ENCODE results near the gene NPAS2. TPM values are rescaled to one million over a fixed set of nuclear protein-coding genes. Genes with fewer than 3 reads are reported as not detected.

NPAS2 gene
- total RNA-seq, 1 experiment from 2014 or later: 20.4 TPM

- POLR2A ChIA-PET: no interaction called here
- Histone ChIP-seq H3K4me1 (ENCODE audit: control insufficient read depth in 1 of 2, insufficient read depth in 2 of 2, low read length in 2 of 2) (no peaks in the 10 kb centered on the region), H3K4me3 (replicated peaks in 1 of 2; ENCODE audit: low read depth in 1 of 2, low read length in 2 of 2) (no peak overlapping the region), H3K36me3 (ENCODE audit: control insufficient read depth in 1 of 2, insufficient read depth in 2 of 2, low read length in 2 of 2) (peaks cover 28 to 37% of the 10 kb centered on the region in 2 experiments), H3K79me2 (ENCODE audit: insufficient read depth, low read length) (no peaks in the 10 kb centered on the region), H3K4me2 (ENCODE audit: low read length) (no peak overlapping the region), H4K20me1 (ENCODE audit: insufficient read depth) (no peaks in the 10 kb centered on the region), H3K9me2 (ENCODE audit: insufficient read depth) (no peaks in the 10 kb centered on the region), H3K9ac (ENCODE audit: low read length) (no peak overlapping the region), H3K27me3 (ENCODE audit: insufficient read depth, low read length) (no peaks in the 10 kb centered on the region), H3K27ac (ENCODE audit: low read depth, low read length) (no peak overlapping the region), H2AFZ (ENCODE audit: low read depth, low read length, poor library complexity, severe bottlenecking) (no peak overlapping the region), H3K9me3 (ENCODE audit: control insufficient read depth in 1 of 2, insufficient read depth in 1 of 2, low read depth in 1 of 2, low read length in 2 of 2) (no peaks in the 10 kb centered on the region)
- ATAC-seq (no peak), DNase-seq (ENCODE audit: low read depth, low spot score) (no peak)
- TF ChIP-seq EZH2phosphoT487 (IDR thresholded peaks at IDR 0.05; ENCODE audit: borderline replicate concordance) (no peak), SIN3A (IDR thresholded peaks at IDR 0.05; ENCODE audit: low read depth) (no peak), ZFX (IDR thresholded peaks at IDR 0.05) (no peak), ATF3 (IDR thresholded peaks at IDR 0.05) (no peak)
- intact Hi-C loops (cut with micrococcal nuclease): no loop called here
- BruUV-seq (replicated peaks): no TSS peak
- CTCF ChIA-PET: no interaction called here
- RAD21 ChIA-PET (ENCODE audit: low non-redundant PET in 1 of 2, low total read pairs in 2 of 2, uncharacterized antibody in 2 of 2, unreplicated experiment in 2 of 2): interaction anchor here in 1 of 2 experiments (0.7 kb wide), 1 partner anchor 128 kb away, joined by 5 read pairs; no protein-coding TSS in a partner anchor
Observed at GRCh38 chr2:101023327-101024107, 203.6 kb downstream of the NPAS2 start.

- no peaks in the 10 kb centered on the region for H3K4me1 ChIP-seq (ENCODE audit: control insufficient read depth in 1 of 2, insufficient read depth in 2 of 2, low read length in 2 of 2)
- RAD21 ChIA-PET (ENCODE audit: low non-redundant PET in 1 of 2, low total read pairs in 2 of 2, uncharacterized antibody in 2 of 2, unreplicated experiment in 2 of 2): no interaction called here
- no peak overlapping the region for H3K27ac ChIP-seq (ENCODE audit: low read depth, low read length)
- no peak overlapping the region for H2AFZ ChIP-seq (ENCODE audit: low read depth, low read length, poor library complexity, severe bottlenecking)
- no peaks in the 10 kb centered on the region for H3K9me3 ChIP-seq (ENCODE audit: control insufficient read depth in 1 of 2, insufficient read depth in 1 of 2, low read depth in 1 of 2, low read length in 2 of 2)
- intact Hi-C loops (cut with micrococcal nuclease): no loop called here
- no peaks in the 10 kb centered on the region for H3K79me2 ChIP-seq (ENCODE audit: insufficient read depth, low read length)
- no peaks in the 10 kb centered on the region for H3K9me2 ChIP-seq (ENCODE audit: insufficient read depth)
- POLR2A ChIA-PET: no interaction called here
- H3K36me3 ChIP-seq (ENCODE audit: control insufficient read depth in 1 of 2, insufficient read depth in 2 of 2, low read length in 2 of 2): peaks cover 19 to 30% of the 10 kb centered on the region in 2 experiments
- H3K4me2 ChIP-seq (ENCODE audit: low read length): no peak overlapping the region
- ATAC-seq: no peak
- no TSS peak for BruUV-seq (replicated peaks)
- H4K20me1 ChIP-seq (ENCODE audit: insufficient read depth): no peaks in the 10 kb centered on the region
- H3K4me3 ChIP-seq (replicated peaks in 1 of 2; ENCODE audit: low read depth in 1 of 2, low read length in 2 of 2): no peak overlapping the region
- DNase-seq (ENCODE audit: low read depth, low spot score): no peak
- H3K9ac ChIP-seq (ENCODE audit: low read length): no peak overlapping the region
- CTCF ChIA-PET: no interaction called here
- no peaks in the 10 kb centered on the region for H3K27me3 ChIP-seq (ENCODE audit: insufficient read depth, low read length)
- TF ChIP-seq ELF1 (IDR thresholded peaks at IDR 0.05; ENCODE audit: borderline replicate concordance, low read depth): no peak
- no peak for TF ChIP-seq ZBTB33 (IDR thresholded peaks at IDR 0.05; ENCODE audit: extremely low read depth, insufficient replicate concordance, low read length)
- TF ChIP-seq ZFX (IDR thresholded peaks at IDR 0.05): no peak
- TF ChIP-seq ATF3 (IDR thresholded peaks at IDR 0.05): no peak
- no peak for TF ChIP-seq MAX (IDR thresholded peaks at IDR 0.05)
- no peak for TF ChIP-seq JUND (IDR thresholded peaks at IDR 0.05)
- no peak for TF ChIP-seq REST (IDR thresholded peaks at IDR 0.05; ENCODE audit: low read depth)
- TF ChIP-seq POLR2A (IDR thresholded peaks at IDR 0.05; ENCODE audit: borderline replicate concordance, extremely low read depth, insufficient read depth, insufficient read length): no peak
- TF ChIP-seq CBX3 (IDR thresholded peaks at IDR 0.05; ENCODE audit: low read depth): no peak
- no peak for TF ChIP-seq RAD21 (IDR thresholded peaks at IDR 0.05; ENCODE audit: low read depth)
- TF ChIP-seq CEBPB (IDR thresholded peaks at IDR 0.05; ENCODE audit: low read depth): no peak
- TF ChIP-seq SP1 (IDR thresholded peaks at IDR 0.05; ENCODE audit: low read depth): no peak
- no peak for TF ChIP-seq ZNF274 (IDR thresholded peaks at IDR 0.05; ENCODE audit: low read depth, low read length)
Observed at GRCh38 chr2:101025561-101025960, 205.6 kb downstream of the NPAS2 start.

Data from HCT116 (cell line).